ENCODE results near the gene SIKE1.
A peak's percentile ranks its signal among the peaks of the same experiment; 100 is the strongest.
"Not testable (repeated sequence)": the region's sequence is repeated elsewhere in the genome, so short reads cannot be mapped to it uniquely, and the experiment has no call there.

Gene SIKE1

GRCh38 chr1:114780344-114781226, at the start of gene SIKE1:
SIKE1 (minus strand) TSS chr1:114780685; CDS start chr1:114780607, 78 bp downstream.
- peak; percentile 94 for DNase-seq

- DNase-seq, result not testable (repeated sequence)
These were observed 49.6 kb upstream of the SIKE1 start for GRCh38 chr1:114830075-114830474.

GRCh38 chr1:114828251-114828650, 47.8 kb upstream of the SIKE1 start:
- peak; percentile 4 for DNase-seq

GRCh38 chr1:114821978-114822377, 41.5 kb upstream of the SIKE1 start:
- no peak for DNase-seq

GRCh38 chr1:114820392-114820791, 39.9 kb upstream of the SIKE1 start:
- DNase-seq, result no peak

GRCh38 chr1:114819869-114820268, 39.4 kb upstream of the SIKE1 start:
- no peak for DNase-seq

GRCh38 chr1:114804449-114804848, 24.0 kb upstream of the SIKE1 start:
- DNase-seq, result not testable (repeated sequence)

- peak; percentile 97 for DNase-seq
These were observed 22.5 kb upstream of the SIKE1 start for GRCh38 chr1:114803001-114803400.

GRCh38 chr1:114794038-114794437, 13.6 kb upstream of the SIKE1 start:
- DNase-seq, result no peak

GRCh38 chr1:114790581-114790980, 10.1 kb upstream of the SIKE1 start:
- not testable (repeated sequence) for DNase-seq

- not testable (repeated sequence) for DNase-seq
These were observed 6.0 kb upstream of the SIKE1 start for GRCh38 chr1:114786440-114786839.

- DNase-seq, result no peak
These were observed 2.0 kb upstream of the SIKE1 start for GRCh38 chr1:114782476-114782875.

- DNase-seq, result no peak
These were observed 763 bp downstream of the SIKE1 start for GRCh38 chr1:114779722-114780121.

GRCh38 chr1:114776726-114777125, 3.8 kb downstream of the SIKE1 start:
- DNase-seq, result not testable (repeated sequence)

- DNase-seq, result no peak
These were observed 8.5 kb downstream of the SIKE1 start for GRCh38 chr1:114771992-114772391.

- DNase-seq, result no peak
These were observed 9.5 kb downstream of the SIKE1 start for GRCh38 chr1:114770989-114771388.

- DNase-seq, result no peak
These were observed 15.8 kb downstream of the SIKE1 start for GRCh38 chr1:114764689-114765088.

- no peak for DNase-seq
These were observed 22.1 kb downstream of the SIKE1 start for GRCh38 chr1:114758256-114758832.

- DNase-seq, result peak; percentile 94
These were observed 22.8 kb downstream of the SIKE1 start, which contains the start of gene CSDE1 for GRCh38 chr1:114757455-114758255. CSDE1 (minus strand) TSS chr1:114757984; CDS start chr1:114739890, 18,094 bp downstream.

- no peak for DNase-seq
These were observed 23.5 kb downstream of the SIKE1 start for GRCh38 chr1:114756949-114757454.

- DNase-seq, result no peak
These were observed 24.2 kb downstream of the SIKE1 start for GRCh38 chr1:114756009-114756892.

Measured in kidney glomerular epithelial cell (primary cell).